HL-60 (cell line): ENCODE data around the gene LRP1B.

Source experiments
- DNase-seq, 2 experiments: peaks; one replicate each; pipeline ENCODE4 v3.0.0-alpha.2; 2010 to 2020; ENCODE audit warnings: low read depth in 1 of 2, low spot score in 1 of 2
- H3K27ac ChIP-seq: fragments of 250-450 bp; sonication (Bioruptor Pico); replicated peaks from 2 replicates; pipeline ENCODE4 v1.5.1; 2020; ENCODE audit warnings: mild to moderate bottlenecking, moderate library complexity
- H3K27me3 ChIP-seq: fragments of 250-450 bp; sonication (Bioruptor Pico); 2 replicates; pipeline ENCODE4 v1.5.1; 2021; ENCODE audit warnings: mild to moderate bottlenecking, moderate library complexity; ENCODE audit not compliant: insufficient read depth, poor library complexity, severe bottlenecking
- H3K4me3 ChIP-seq: replicated peaks from 2 replicates; pipeline ENCODE4 v1.5.1; 2011; ENCODE audit warnings: mild to moderate bottlenecking, control low read depth, low read length; ENCODE audit not compliant: insufficient read depth
- CTCF ChIP-seq: IDR thresholded peaks from one replicate; pipeline ENCODE4 v1.5.1; 2011; ENCODE audit warnings: low read length, control low read depth, inconsistent platforms; ENCODE audit not compliant: insufficient read depth
- GABPA ChIP-seq: IDR thresholded peaks from 2 replicates; pipeline ENCODE4 v1.6.1; 2012; ENCODE audit warnings: low read depth
- POLR2AphosphoS5 ChIP-seq: IDR thresholded peaks from 2 replicates; pipeline ENCODE4 v1.6.1; 2012; ENCODE audit warnings: low read depth
- REST ChIP-seq: IDR thresholded peaks from 2 replicates; pipeline ENCODE4 v1.6.1; 2012; ENCODE audit warnings: low read depth; ENCODE audit not compliant: insufficient replicate concordance
- SPI1 ChIP-seq: IDR thresholded peaks from 2 replicates; pipeline ENCODE4 v1.6.1; 2012; ENCODE audit warnings: low read depth, mild to moderate bottlenecking, borderline replicate concordance

LRP1B gene

GRCh38 chr2:141015341-141016047, 1115.3 kb downstream of the LRP1B start:
- H3K27ac ChIP-seq, result no peak overlapping the region
- no peaks in the 10 kb centered on the region for H3K27me3 ChIP-seq
- DNase-seq, result no peak
- no peak for TF ChIP-seq CTCF
- TF ChIP-seq REST, result no peak
- H3K4me3 ChIP-seq, result no peak overlapping the region

- H3K4me3 ChIP-seq, result no peak overlapping the region
- TF ChIP-seq REST, result no peak
- no peak for TF ChIP-seq SPI1
- no peak for TF ChIP-seq CTCF
- no peak for TF ChIP-seq GABPA
- TF ChIP-seq POLR2AphosphoS5, result no peak
These were observed 1126.7 kb downstream of the LRP1B start for GRCh38 chr2:141003967-141004657.

GRCh38 chr2:141001750-141002149, 1129.1 kb downstream of the LRP1B start:
- no peak for TF ChIP-seq SPI1
- no peak for TF ChIP-seq REST
- no peak for TF ChIP-seq GABPA
- no peak for TF ChIP-seq CTCF
- TF ChIP-seq POLR2AphosphoS5, result no peak
- DNase-seq, result no peak
- Histone ChIP-seq H3K27ac (no peak overlapping the region), H3K4me3 (no peak overlapping the region), H3K27me3 (no peaks in the 10 kb centered on the region)

More at GRCh38 chr2:141003967-141004657, 1126.7 kb downstream of the LRP1B start:
- H3K27me3 ChIP-seq, result no peaks in the 10 kb centered on the region
- no peak for DNase-seq
- no peak overlapping the region for H3K27ac ChIP-seq
